Measurements from ENCODE around the gene CRYM.

DNA sequence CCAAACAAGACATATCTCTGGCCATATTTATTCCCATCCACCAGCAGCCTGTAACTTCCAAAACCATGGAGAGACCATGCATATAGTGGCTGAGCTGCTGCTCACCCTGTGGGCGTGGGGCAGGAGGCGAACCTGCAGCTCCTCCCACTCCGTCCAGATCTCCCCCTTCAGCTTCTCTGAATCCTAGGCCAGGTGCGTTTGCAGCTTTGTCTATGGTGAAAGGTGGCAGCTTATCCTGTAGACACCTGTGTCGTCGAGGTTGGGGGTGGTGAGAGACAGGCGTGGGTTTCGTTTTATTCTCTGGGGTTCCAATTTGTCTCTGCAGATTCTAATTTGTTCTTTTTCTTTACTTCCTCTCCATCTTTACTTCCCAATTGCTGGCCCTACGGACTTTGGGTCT is 54.3 kb downstream of the CRYM start:
- TF ChIP-seq POLR2A (IDR thresholded peaks at IDR 0.05; ENCODE audit: low read depth, low read length) (no peak), TAF1 (IDR thresholded peaks at IDR 0.05; ENCODE audit: borderline replicate concordance, low read depth, low read length) (no peak)
